ENCODE measurements around the gene PLEKHA7. TPM values are rescaled to one million over a fixed set of nuclear protein-coding genes. Genes with fewer than 3 reads are reported as not detected.

Gene PLEKHA7
- total RNA-seq, 2 experiments from 2014 or later, result 0.13 TPM; not detected in 1

DNA sequence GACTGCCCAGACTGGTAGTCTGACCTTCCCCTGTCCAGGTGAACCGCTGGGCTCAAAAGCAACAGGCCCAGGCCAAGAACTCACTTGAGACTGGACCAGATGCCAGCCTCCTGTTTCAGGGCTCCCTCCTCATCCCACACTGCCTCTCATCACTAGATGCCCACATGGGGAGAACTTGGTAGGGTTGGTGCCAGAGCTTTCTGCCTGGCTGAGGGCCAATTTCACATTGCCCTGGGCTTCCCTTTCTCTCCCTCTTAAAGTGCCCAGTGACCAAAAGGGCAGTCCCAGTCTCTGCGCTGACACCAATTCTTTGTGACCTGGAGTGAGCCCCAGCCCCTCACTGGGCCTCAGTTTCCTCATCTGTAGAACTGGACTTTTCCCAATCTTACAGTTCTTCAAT lies 234.1 kb downstream of the PLEKHA7 start:
- Histone ChIP-seq H3K27ac (ENCODE audit: low read depth, low read length, poor library complexity, severe bottlenecking) (no peak overlapping the region), H4K20me1 (ENCODE audit: insufficient read depth, low read length) (no peaks in the 10 kb centered on the region), H3K4me1 (ENCODE audit: insufficient read depth, low read length, poor library complexity, severe bottlenecking) (no peaks in the 10 kb centered on the region), H3K4me2 (ENCODE audit: low read length) (no peak overlapping the region), H3K36me3 (ENCODE audit: insufficient read depth, low read length) (no peaks in the 10 kb centered on the region), H3K4me3 (ENCODE audit: low read depth, low read length, poor library complexity, severe bottlenecking) (no peak overlapping the region), H2AFZ (ENCODE audit: low read length) (no peak overlapping the region), H3K9me3 (ENCODE audit: low read length) (no peaks in the 10 kb centered on the region), H3K79me2 (ENCODE audit: insufficient read depth, low read depth, low read length) (no peaks in the 10 kb centered on the region), H3K9me2 (ENCODE audit: insufficient read depth, low read length) (no peaks in the 10 kb centered on the region)
- intact Hi-C loops (cut with micrococcal nuclease; ENCODE audit: unreplicated experiment), result no loop called here
- DNase-seq (ENCODE audit: low spot score), result no peak
- ChIA-PET CTCF (ENCODE audit: unreplicated experiment) (no interaction called here), POLR2A (interaction anchor here (0.6 kb wide), 1 partner anchor 919 kb away, joined by 3 read pairs; no protein-coding TSS in a partner anchor)
- TF ChIP-seq, protein P1, sequence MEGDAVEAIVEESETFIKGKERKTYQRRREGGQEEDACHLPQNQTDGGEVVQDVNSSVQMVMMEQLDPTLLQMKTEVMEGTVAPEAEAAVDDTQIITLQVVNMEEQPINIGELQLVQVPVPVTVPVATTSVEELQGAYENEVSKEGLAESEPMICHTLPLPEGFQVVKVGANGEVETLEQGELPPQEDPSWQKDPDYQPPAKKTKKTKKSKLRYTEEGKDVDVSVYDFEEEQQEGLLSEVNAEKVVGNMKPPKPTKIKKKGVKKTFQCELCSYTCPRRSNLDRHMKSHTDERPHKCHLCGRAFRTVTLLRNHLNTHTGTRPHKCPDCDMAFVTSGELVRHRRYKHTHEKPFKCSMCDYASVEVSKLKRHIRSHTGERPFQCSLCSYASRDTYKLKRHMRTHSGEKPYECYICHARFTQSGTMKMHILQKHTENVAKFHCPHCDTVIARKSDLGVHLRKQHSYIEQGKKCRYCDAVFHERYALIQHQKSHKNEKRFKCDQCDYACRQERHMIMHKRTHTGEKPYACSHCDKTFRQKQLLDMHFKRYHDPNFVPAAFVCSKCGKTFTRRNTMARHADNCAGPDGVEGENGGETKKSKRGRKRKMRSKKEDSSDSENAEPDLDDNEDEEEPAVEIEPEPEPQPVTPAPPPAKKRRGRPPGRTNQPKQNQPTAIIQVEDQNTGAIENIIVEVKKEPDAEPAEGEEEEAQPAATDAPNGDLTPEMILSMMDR (conservative IDR thresholded peaks at IDR 0.05; ENCODE audit: low read length), result no peak
- no peak for TF ChIP-seq EZH2phosphoT487 (IDR thresholded peaks at IDR 0.05; ENCODE audit: borderline replicate concordance, low read depth, low read length)
- BruUV-seq (replicated peaks), result no TSS peak

- H3K9me3 ChIP-seq (ENCODE audit: low read length), result no peaks in the 10 kb centered on the region
- no peak overlapping the region for H3K4me2 ChIP-seq (ENCODE audit: low read length)
- no peak overlapping the region for H3K4me3 ChIP-seq (ENCODE audit: low read depth, low read length, poor library complexity, severe bottlenecking)
- no peaks in the 10 kb centered on the region for H3K4me1 ChIP-seq (ENCODE audit: insufficient read depth, low read length, poor library complexity, severe bottlenecking)
- H2AFZ ChIP-seq (ENCODE audit: low read length), result no peak overlapping the region
- ChIA-PET POLR2A (no interaction called here), CTCF (ENCODE audit: unreplicated experiment) (no interaction called here)
- no peaks in the 10 kb centered on the region for H3K9me2 ChIP-seq (ENCODE audit: insufficient read depth, low read length)
- no peaks in the 10 kb centered on the region for H3K36me3 ChIP-seq (ENCODE audit: insufficient read depth, low read length)
- no peak overlapping the region for H3K27ac ChIP-seq (ENCODE audit: low read depth, low read length, poor library complexity, severe bottlenecking)
- no peaks in the 10 kb centered on the region for H3K79me2 ChIP-seq (ENCODE audit: insufficient read depth, low read depth, low read length)
- H4K20me1 ChIP-seq (ENCODE audit: insufficient read depth, low read length), result no peaks in the 10 kb centered on the region
- TF ChIP-seq EZH2phosphoT487 (IDR thresholded peaks at IDR 0.05; ENCODE audit: borderline replicate concordance, low read depth, low read length), result no peak
- TF ChIP-seq, protein P1 (conservative IDR thresholded peaks at IDR 0.05; ENCODE audit: low read length), result no peak
- no TSS peak for BruUV-seq (replicated peaks)
- DNase-seq (ENCODE audit: low spot score), result no peak
- intact Hi-C loops (cut with micrococcal nuclease; ENCODE audit: unreplicated experiment), result no loop called here
Measured at GRCh38 chr11:16779436-16779835, 234.8 kb downstream of the PLEKHA7 start.

DNA sequence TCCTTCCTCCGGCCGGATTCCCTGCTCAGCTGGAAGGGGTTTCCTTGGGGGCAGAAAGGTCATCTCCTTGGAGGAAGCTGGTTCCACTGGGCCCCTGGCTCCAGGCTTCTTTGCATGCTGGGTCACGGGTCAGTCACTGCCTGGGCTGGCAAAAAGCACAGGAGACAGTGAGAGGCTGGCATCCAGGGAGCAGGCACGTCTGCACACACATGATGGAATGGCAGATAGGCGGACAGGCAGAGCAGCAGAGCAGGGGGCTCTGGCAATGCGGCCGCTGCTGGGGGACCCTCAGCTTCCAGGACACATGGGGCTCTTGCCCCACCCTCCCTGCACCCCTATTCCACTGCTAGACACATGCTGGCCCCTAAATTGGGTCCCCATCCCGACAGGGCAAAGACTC lies 235.3 kb downstream of the PLEKHA7 start:
- no peak for DNase-seq (ENCODE audit: low spot score)
- ChIA-PET POLR2A (no interaction called here), CTCF (ENCODE audit: unreplicated experiment) (interaction anchor here (0.6 kb wide), 1 partner anchor 1621 kb away, joined by 6 read pairs; no protein-coding TSS in a partner anchor)
- BruUV-seq (replicated peaks), result no TSS peak
- no peaks in the 10 kb centered on the region for H3K36me3 ChIP-seq (ENCODE audit: insufficient read depth, low read length)
- no peaks in the 10 kb centered on the region for H3K4me1 ChIP-seq (ENCODE audit: insufficient read depth, low read length, poor library complexity, severe bottlenecking)
- H2AFZ ChIP-seq (ENCODE audit: low read length), result no peak overlapping the region
- no peaks in the 10 kb centered on the region for H3K9me3 ChIP-seq (ENCODE audit: low read length)
- H3K9me2 ChIP-seq (ENCODE audit: insufficient read depth, low read length), result no peaks in the 10 kb centered on the region
- no peaks in the 10 kb centered on the region for H4K20me1 ChIP-seq (ENCODE audit: insufficient read depth, low read length)
- no peak overlapping the region for H3K27ac ChIP-seq (ENCODE audit: low read depth, low read length, poor library complexity, severe bottlenecking)
- H3K4me3 ChIP-seq (ENCODE audit: low read depth, low read length, poor library complexity, severe bottlenecking), result no peak overlapping the region
- H3K79me2 ChIP-seq (ENCODE audit: insufficient read depth, low read depth, low read length), result no peaks in the 10 kb centered on the region
- H3K4me2 ChIP-seq (ENCODE audit: low read length), result no peak overlapping the region
- intact Hi-C loops (cut with micrococcal nuclease; ENCODE audit: unreplicated experiment), result no loop called here
- TF ChIP-seq EZH2phosphoT487 (IDR thresholded peaks at IDR 0.05; ENCODE audit: borderline replicate concordance, low read depth, low read length), result no peak
- TF ChIP-seq, protein P1 (conservative IDR thresholded peaks at IDR 0.05; ENCODE audit: low read length), result no peak
